Body of pancreas (tissue), 4 donors: ENCODE results near the gene HUWE1. TPM values are rescaled to one million over a fixed set of nuclear protein-coding genes. Genes with fewer than 3 reads are reported as not detected.

Experiments used
- ATAC-seq: fragments of 150-250 bp; one replicate; pipeline ENCODE4 v1.9.1; 2016
- DNase-seq, 4 donors: peaks; one replicate each; pipeline ENCODE4 v3.0.0-alpha.2; 2019
- H3K27ac ChIP-seq, 4 donors: fragments of 200-600 bp; sonication (generic); 1 replicate in 3 of 4; 2 replicates in 1 of 4; pipeline versions ENCODE4 v1.5.1 to v1.6.1; 2016 to 2019; ENCODE audit warnings: mild to moderate bottlenecking in 1 of 4, mixed read lengths in 1 of 4, moderate library complexity in 1 of 4
- H3K27me3 ChIP-seq, 2 donors: fragments of 200-600 bp; sonication (generic); one replicate each; pipeline ENCODE4 v1.6.0; 2016; ENCODE audit warnings: mild to moderate bottlenecking in 1 of 2
- H3K36me3 ChIP-seq, 2 donors: fragments of 200-600 bp; sonication (generic); replicated peaks in 1 of 2; 2 replicates each; pipeline ENCODE4 v1.5.1; 2016; ENCODE audit warnings: low read depth in 2 of 2; ENCODE audit not compliant: insufficient read depth in 1 of 2
- H3K4me1 ChIP-seq: fragments of 200-600 bp; sonication (generic); one replicate; pipeline ENCODE4 v1.6.0; 2016
- H3K4me3 ChIP-seq, 2 donors: fragments of 200-600 bp; sonication (generic); 1 replicate in 1 of 2; 2 replicates in 1 of 2; pipeline ENCODE4 v1.5.1; 2016 to 2019
- H3K9me3 ChIP-seq, 3 donors: fragments of 200-600 bp; sonication (generic); 1 replicate in 2 of 3; 2 replicates in 1 of 3; pipeline ENCODE4 v1.5.1; 2016
- POLR2A ChIP-seq, 3 donors: fragments of 450-650 bp; IDR thresholded peaks; one replicate each; pipeline ENCODE4 v1.6.1; 2016; ENCODE audit warnings: antibody characterized with exemption in 3 of 3, mild to moderate bottlenecking in 2 of 3
- whole genome bisulfite sequencing, 2 donors: methylation state at CpG; one replicate each; pipeline ENCODE4 v1.1.5; 2017; 5-methylcytosine and 5-hydroxymethylcytosine counted together
- intact Hi-C: fragments of 100-400 bp; cut with DNase I; formaldehyde crosslinking; loops from one replicate; pipeline ENCODE4 v1.15.1; 2023
- total RNA-seq, 2 donors: library from RNA; depleted of rRNA; stranded (reverse); fragments of >200 nt; gene quantifications; one replicate each; pipeline ENCODE4 v1.1.0, GENCODE V29; 2016
- TF ChIP-seq, protein P1 (sequence below), 7 experiments: fragments of 450-650 bp in 4 of 7; fragments of 200-600 bp in 3 of 7; sonication (generic) in 3 of 7; IDR thresholded peaks; one replicate each; pipeline ENCODE4 v1.5.1; 2016 to 2019; ENCODE audit warnings: antibody characterized with exemption in 7 of 7

The HUWE1 gene
- total RNA-seq, 2 donors from 2014 or later: 67.2 to 102 TPM

DNA sequence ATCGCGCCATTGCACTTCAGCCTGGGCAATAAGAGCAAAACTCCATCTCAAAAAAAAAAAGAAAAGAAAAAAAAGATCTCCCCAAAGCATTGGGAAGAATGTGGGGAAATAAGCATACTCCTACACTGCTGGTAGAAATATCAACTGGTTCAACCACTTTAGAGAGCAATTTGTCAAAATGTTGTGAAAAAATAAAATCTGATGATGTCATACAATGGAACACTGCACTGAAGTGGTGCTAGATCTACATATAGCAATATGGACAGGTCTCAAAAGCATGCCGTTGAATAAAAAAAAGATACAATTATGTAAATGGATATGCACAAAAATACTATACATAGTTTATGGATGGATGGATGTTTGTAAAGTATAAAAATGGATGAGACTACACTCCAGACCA is 18.3 kb upstream of the HUWE1 start:
- intact Hi-C loops: no loop called here
- ATAC-seq: no peak
- H3K36me3 ChIP-seq: no peaks in the 10 kb centered on the region
- H3K27ac ChIP-seq: no peak overlapping the region
- no peaks in the 10 kb centered on the region for H3K4me1 ChIP-seq
- H3K9me3 ChIP-seq: no peaks in the 10 kb centered on the region
- H3K4me3 ChIP-seq: no peak overlapping the region
- H3K27me3 ChIP-seq: no peaks in the 10 kb centered on the region
- 97 to 100% methylated on average over 3 of the region's 3 CpGs for WGBS, 2 donors
- DNase-seq: no peak
- TF ChIP-seq POLR2A (IDR thresholded peaks at IDR 0.05): no peak
- TF ChIP-seq, protein P1, sequence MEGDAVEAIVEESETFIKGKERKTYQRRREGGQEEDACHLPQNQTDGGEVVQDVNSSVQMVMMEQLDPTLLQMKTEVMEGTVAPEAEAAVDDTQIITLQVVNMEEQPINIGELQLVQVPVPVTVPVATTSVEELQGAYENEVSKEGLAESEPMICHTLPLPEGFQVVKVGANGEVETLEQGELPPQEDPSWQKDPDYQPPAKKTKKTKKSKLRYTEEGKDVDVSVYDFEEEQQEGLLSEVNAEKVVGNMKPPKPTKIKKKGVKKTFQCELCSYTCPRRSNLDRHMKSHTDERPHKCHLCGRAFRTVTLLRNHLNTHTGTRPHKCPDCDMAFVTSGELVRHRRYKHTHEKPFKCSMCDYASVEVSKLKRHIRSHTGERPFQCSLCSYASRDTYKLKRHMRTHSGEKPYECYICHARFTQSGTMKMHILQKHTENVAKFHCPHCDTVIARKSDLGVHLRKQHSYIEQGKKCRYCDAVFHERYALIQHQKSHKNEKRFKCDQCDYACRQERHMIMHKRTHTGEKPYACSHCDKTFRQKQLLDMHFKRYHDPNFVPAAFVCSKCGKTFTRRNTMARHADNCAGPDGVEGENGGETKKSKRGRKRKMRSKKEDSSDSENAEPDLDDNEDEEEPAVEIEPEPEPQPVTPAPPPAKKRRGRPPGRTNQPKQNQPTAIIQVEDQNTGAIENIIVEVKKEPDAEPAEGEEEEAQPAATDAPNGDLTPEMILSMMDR (IDR thresholded peaks at IDR 0.05): no peak

DNA sequence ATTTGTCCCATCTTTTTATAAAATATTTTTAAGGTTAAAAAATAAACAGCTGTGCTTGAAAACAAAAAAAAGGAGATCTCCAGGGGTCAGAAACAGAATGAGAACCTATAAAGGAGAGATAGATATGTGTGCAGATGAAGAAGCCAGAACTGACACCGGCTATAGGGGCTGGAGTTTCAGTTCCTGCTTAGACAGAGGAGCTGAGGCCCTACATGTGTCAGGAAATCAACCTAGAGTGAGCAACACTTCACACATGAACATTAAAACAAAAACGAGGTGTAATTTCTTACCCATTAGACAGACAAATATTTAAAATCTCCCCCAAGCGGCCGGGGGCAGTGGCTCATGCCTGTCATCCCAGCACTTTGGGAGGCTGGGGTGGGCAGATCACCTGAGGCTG is 17.8 kb upstream of the HUWE1 start:
- H3K4me1 ChIP-seq: no peaks in the 10 kb centered on the region
- H3K9me3 ChIP-seq: no peaks in the 10 kb centered on the region
- DNase-seq (no peak), ATAC-seq (no peak)
- no peak overlapping the region for H3K4me3 ChIP-seq
- H3K36me3 ChIP-seq: no peaks in the 10 kb centered on the region
- no peak overlapping the region for H3K27ac ChIP-seq
- no peak for TF ChIP-seq POLR2A (IDR thresholded peaks at IDR 0.05)
- TF ChIP-seq, protein P1 (IDR thresholded peaks at IDR 0.05): no peak
- WGBS, 2 donors: 83 to 89% methylated on average over 4 of the region's 4 CpGs
- intact Hi-C loops: no loop called here
- H3K27me3 ChIP-seq: no peaks in the 10 kb centered on the region

DNA sequence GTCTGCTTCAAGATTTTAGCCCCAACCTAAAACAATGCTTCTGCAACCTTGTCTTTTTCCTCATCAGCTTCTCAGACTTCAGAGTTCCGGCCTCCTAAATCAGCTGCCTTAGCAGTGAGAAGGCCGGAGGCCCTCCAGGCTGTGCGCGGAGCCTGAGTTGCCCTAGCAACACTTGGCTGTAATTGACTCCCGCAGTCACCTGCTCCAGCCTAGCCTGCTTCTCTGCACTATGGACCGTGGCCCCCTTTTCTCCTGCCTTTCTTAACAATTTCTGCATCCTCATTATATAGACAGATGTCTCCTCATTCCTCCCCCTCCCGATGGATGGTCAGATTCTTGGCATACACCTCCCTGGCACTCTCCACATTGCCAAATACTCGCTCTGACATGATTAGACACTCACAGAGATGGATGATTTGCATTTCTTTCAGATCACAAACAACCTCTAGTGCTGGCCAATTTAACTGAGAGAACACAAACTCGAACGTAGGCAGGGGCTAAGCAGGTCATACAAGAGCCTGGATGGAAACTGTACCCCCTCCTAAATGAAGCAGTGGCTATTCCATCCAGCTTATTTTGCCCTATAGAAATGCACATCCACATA is 9.5 kb upstream of the HUWE1 start:
- DNase-seq (no peak), ATAC-seq (no peak)
- TF ChIP-seq POLR2A (IDR thresholded peaks at IDR 0.05): no peak
- Histone ChIP-seq H3K27ac (no peak overlapping the region), H3K36me3 (no peaks in the 10 kb centered on the region), H3K4me3 (no peak overlapping the region), H3K4me1 (no peaks in the 10 kb centered on the region), H3K27me3 (no peaks in the 10 kb centered on the region), H3K9me3 (no peaks in the 10 kb centered on the region)
- WGBS, 2 donors: 58 to 71% methylated on average over 9 to 10 of the region's 10 CpGs
- intact Hi-C loops: no loop called here

DNA sequence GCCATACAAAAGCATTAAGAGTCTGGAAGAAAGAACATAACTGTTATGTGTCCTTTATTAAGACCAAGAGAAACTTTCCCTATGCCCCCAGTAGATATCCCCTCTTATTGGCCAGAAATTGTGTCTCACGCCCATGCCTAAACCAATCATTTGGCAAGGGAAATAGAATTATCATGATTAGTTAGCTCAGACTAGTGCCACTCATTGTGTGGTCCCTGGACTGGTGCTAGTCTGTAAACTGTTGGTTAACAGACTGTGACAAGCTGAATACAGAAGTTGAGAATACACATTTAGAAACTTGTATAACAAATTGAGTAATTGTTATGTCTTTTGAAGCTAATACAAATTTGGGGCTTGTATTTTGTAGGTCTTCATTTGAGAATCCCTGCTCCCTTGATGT is 8.1 kb upstream of the HUWE1 start:
- Histone ChIP-seq H3K9me3 (no peaks in the 10 kb centered on the region), H3K4me3 (no peak overlapping the region), H3K36me3 (no peaks in the 10 kb centered on the region), H3K27me3 (no peaks in the 10 kb centered on the region), H3K4me1 (no peaks in the 10 kb centered on the region), H3K27ac (no peak overlapping the region)
- intact Hi-C loops: no loop called here
- DNase-seq: no peak
- WGBS, 2 donors: 70 to 100% methylated on average over 1 of the region's 1 CpG
- no peak for TF ChIP-seq POLR2A (IDR thresholded peaks at IDR 0.05)
- TF ChIP-seq, protein P1 (IDR thresholded peaks at IDR 0.05): no peak
- no peak for ATAC-seq

DNA sequence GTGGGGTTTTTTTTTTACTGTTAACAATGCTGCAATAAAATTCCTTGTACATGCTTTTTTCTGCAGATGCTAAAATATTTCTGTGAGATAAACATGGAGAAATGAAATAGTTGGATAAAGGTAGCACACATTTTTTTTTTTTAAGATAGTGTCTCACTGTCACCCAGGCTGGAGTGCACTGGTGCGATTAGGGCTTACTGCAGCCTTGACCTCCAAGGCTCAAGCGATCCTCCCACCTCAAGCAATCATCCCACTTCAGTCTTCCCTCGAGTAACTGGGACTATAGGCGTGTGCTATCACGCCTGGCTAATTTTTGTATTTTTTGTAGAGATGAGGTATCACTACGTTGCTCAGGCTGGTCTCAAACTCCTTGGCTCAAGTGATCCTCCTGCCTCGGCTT is 1.8 kb upstream of the HUWE1 start:
- intact Hi-C loops: no loop called here
- WGBS, 2 donors: 74 to 84% methylated on average over 7 of the region's 7 CpGs
- Histone ChIP-seq H3K27ac (no peak overlapping the region), H3K4me1 (no peaks in the 10 kb centered on the region), H3K27me3 (no peaks in the 10 kb centered on the region), H3K9me3 (no peaks in the 10 kb centered on the region), H3K36me3 (no peaks in the 10 kb centered on the region), H3K4me3 (no peak overlapping the region)
- DNase-seq: no peak
- ATAC-seq: no peak
- TF ChIP-seq POLR2A (IDR thresholded peaks at IDR 0.05): no peak
- TF ChIP-seq, protein P1 (IDR thresholded peaks at IDR 0.05): no peak
